SW480 (cell line): ENCODE results near the gene NUF2.
"Not testable (repeated sequence)": the region's sequence is repeated elsewhere in the genome, so short reads cannot be mapped to it uniquely, and the experiment has no call there.

Experiments
- DNase-seq: peaks from one replicate; pipeline ENCODE4 v3.0.0-alpha.2; 2016; ENCODE audit warnings: low spot score

Gene NUF2

GRCh38 chr1:163335216-163335615 is 13.5 kb downstream of the NUF2 start:
- DNase-seq = no peak

GRCh38 chr1:163337631-163338030 is 15.9 kb downstream of the NUF2 start:
- no peak for DNase-seq

GRCh38 chr1:163346326-163346870 is 24.6 kb downstream of the NUF2 start:
- DNase-seq = no peak

- DNase-seq = no peak
These were observed 25.4 kb downstream of the NUF2 start for GRCh38 chr1:163347106-163347505.

GRCh38 chr1:163351912-163352311 is 30.2 kb downstream of the NUF2 start:
- DNase-seq = no peak

GRCh38 chr1:163357378-163357777 is 35.6 kb downstream of the NUF2 start:
- DNase-seq = no peak

- DNase-seq = not testable (repeated sequence)
These were observed 36.4 kb downstream of the NUF2 start for GRCh38 chr1:163358172-163358571.

GRCh38 chr1:163361123-163361934 is 39.6 kb downstream of the NUF2 start:
- DNase-seq = peak; percentile 36

- no peak for DNase-seq
These were observed 43.4 kb downstream of the NUF2 start for GRCh38 chr1:163365186-163365585.

- DNase-seq = no peak
These were observed 44.8 kb downstream of the NUF2 start for GRCh38 chr1:163366555-163366954.

- no peak for DNase-seq
These were observed 46.0 kb downstream of the NUF2 start for GRCh38 chr1:163367721-163368120.

- DNase-seq = no peak
These were observed 50.8 kb downstream of the NUF2 start for GRCh38 chr1:163372576-163372975.

- DNase-seq = no peak
These were observed 56.8 kb downstream of the NUF2 start for GRCh38 chr1:163378554-163378953.

GRCh38 chr1:163379801-163380200 is 58.0 kb downstream of the NUF2 start:
- no peak for DNase-seq

- no peak for DNase-seq
These were observed 59.9 kb downstream of the NUF2 start for GRCh38 chr1:163381487-163382184.

- DNase-seq = no peak
These were observed 60.6 kb downstream of the NUF2 start for GRCh38 chr1:163382395-163382794.

- no peak for DNase-seq
These were observed 65.4 kb downstream of the NUF2 start for GRCh38 chr1:163387146-163387545.

- DNase-seq = no peak
These were observed 67.2 kb downstream of the NUF2 start for GRCh38 chr1:163388970-163389369.

GRCh38 chr1:163395790-163396189 is 74.0 kb downstream of the NUF2 start:
- no peak for DNase-seq

GRCh38 chr1:163397451-163398200 is 75.9 kb downstream of the NUF2 start:
- DNase-seq = no peak

- DNase-seq = no peak
These were observed 77.2 kb downstream of the NUF2 start for GRCh38 chr1:163399001-163399400.

GRCh38 chr1:163399976-163400601 is 78.3 kb downstream of the NUF2 start:
- DNase-seq = no peak
